ENCODE measurements around the gene STK11IP. TPM values are rescaled to one million over a fixed set of nuclear protein-coding genes. Genes with fewer than 3 reads are reported as not detected.

STK11IP gene
- polyA plus RNA-seq, 4 donors, result 20.4 to 38.9 (median 23.2) TPM

DNA sequence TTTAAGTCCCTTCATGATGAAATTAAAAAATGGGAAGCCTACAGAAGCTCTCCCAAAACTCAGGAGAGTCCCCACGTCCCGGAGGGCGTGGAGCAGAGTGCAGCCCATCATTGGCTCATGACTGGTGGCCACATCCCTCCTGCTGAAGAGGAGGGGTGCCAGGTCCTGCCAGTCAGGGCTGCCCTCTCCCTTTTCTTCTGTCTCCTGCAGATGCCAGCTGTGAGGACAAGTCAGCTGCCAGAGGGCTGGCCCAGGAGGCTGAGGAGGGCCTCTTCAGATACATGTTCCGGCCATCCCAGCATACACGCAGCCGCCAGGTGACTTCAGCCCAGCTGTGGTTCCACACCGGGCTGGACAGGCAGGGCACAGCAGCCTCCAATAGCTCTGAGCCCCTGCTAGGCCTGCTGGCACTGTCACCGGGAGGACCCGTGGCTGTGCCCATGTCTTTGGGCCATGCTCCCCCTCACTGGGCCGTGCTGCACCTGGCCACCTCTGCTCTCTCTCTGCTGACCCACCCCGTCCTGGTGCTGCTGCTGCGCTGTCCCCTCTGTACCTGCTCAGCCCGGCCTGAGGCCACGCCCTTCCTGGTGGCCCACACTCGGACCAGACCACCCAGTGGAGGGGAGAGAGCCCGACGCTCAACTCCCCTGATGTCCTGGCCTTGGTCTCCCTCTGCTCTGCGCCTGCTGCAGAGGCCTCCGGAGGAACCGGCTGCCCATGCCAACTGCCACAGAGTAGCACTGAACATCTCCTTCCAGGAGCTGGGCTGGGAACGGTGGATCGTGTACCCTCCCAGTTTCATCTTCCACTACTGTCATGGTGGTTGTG is 23.0 kb upstream of the STK11IP start:
- 78 to 82% (median 81%) methylated on average over 19 to 22 of the region's 22 CpGs for WGBS, 3 donors
- Histone ChIP-seq H3K4me1 (ENCODE audit: control insufficient read depth in 3 of 3, insufficient read depth in 2 of 3, low read depth in 1 of 3, low read length in 2 of 3) (peaks cover 0 to 27% (median 0%) of the 10 kb centered on the region in 3 donors), H3K27me3 (ENCODE audit: control insufficient read depth in 3 of 3, insufficient read depth in 3 of 3, low read length in 3 of 3) (peaks cover 0 to 8% (median 5%) of the 10 kb centered on the region in 3 donors), H3K36me3 (ENCODE audit: control insufficient read depth in 3 of 3, insufficient read depth in 2 of 3, low read depth in 1 of 3, low read length in 3 of 3) (peaks cover 0 to 4% (median 0%) of the 10 kb centered on the region in 3 donors), H3K4me3 (ENCODE audit: low read depth in 1 of 3, low read length in 3 of 3) (no peak overlapping the region), H3K9me3 (ENCODE audit: control insufficient read depth in 2 of 2, insufficient read depth in 1 of 2, low read depth in 1 of 2, low read length in 1 of 2) (no peaks in the 10 kb centered on the region), H3K27ac (ENCODE audit: low read depth in 1 of 3, low read length in 2 of 3) (no peak overlapping the region)
- FAIRE-seq (no peak), DNase-seq (no peak)

DNA sequence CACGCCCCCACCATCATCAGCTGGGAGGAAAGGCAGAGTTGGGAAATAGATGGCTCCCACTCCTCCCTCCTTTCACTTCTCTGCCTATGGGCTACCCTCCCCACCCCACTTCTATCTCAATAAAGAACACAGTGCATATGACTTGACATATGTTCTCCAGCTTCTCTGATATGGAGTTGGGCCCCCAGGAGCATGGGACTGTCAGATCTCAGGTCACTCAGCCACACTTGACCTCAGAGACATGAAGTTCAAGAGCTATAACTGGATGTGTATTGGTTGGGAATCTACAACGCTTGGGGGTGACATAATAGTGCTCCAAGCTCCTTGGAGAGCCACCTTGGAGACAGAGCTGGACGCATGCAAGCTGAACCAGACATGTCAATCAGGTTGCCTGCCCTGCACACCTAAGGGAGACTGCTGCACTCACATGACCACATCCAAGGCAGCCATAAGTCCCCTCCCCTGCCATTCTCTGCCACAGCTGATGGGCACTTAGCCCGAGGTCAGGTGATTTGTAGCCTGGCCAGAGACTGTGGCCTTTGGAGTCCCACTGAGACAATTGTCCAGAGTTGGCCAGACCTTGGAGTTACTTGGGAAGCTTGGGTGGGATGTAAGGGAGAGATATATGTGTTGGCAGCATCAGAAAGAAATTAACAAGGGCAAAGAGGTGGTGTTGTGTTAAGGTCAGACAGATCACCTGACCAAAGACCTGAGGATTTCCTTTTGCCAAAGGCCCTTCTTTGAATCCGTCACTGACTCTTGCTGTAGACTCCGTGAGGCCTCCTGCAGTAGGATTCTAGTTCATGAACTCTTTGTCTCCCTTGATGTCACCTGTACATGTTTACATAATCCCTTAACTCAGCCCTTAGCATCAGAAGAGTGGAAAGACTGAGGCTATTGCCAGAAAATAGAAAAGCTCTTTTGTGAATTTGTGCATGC is 21.8 kb upstream of the STK11IP start:
- peaks cover 0 to 21% (median 0%) of the 10 kb centered on the region in 3 donors for H3K4me1 ChIP-seq (ENCODE audit: control insufficient read depth in 3 of 3, insufficient read depth in 2 of 3, low read depth in 1 of 3, low read length in 2 of 3)
- peaks cover 0 to 8% (median 2%) of the 10 kb centered on the region in 3 donors for H3K27me3 ChIP-seq (ENCODE audit: control insufficient read depth in 3 of 3, insufficient read depth in 3 of 3, low read length in 3 of 3)
- H3K9me3 ChIP-seq (ENCODE audit: control insufficient read depth in 2 of 2, insufficient read depth in 1 of 2, low read depth in 1 of 2, low read length in 1 of 2), result no peaks in the 10 kb centered on the region
- H3K27ac ChIP-seq (ENCODE audit: low read depth in 1 of 3, low read length in 2 of 3), result no peak overlapping the region
- DNase-seq (no peak), FAIRE-seq (no peak)
- WGBS, 3 donors, result 78 to 83% (median 80%) methylated on average over 6 of the region's 6 CpGs
- H3K4me3 ChIP-seq (ENCODE audit: low read depth in 1 of 3, low read length in 3 of 3), result no peak overlapping the region
- no peaks in the 10 kb centered on the region for H3K36me3 ChIP-seq (ENCODE audit: control insufficient read depth in 3 of 3, insufficient read depth in 2 of 3, low read depth in 1 of 3, low read length in 3 of 3)

DNA sequence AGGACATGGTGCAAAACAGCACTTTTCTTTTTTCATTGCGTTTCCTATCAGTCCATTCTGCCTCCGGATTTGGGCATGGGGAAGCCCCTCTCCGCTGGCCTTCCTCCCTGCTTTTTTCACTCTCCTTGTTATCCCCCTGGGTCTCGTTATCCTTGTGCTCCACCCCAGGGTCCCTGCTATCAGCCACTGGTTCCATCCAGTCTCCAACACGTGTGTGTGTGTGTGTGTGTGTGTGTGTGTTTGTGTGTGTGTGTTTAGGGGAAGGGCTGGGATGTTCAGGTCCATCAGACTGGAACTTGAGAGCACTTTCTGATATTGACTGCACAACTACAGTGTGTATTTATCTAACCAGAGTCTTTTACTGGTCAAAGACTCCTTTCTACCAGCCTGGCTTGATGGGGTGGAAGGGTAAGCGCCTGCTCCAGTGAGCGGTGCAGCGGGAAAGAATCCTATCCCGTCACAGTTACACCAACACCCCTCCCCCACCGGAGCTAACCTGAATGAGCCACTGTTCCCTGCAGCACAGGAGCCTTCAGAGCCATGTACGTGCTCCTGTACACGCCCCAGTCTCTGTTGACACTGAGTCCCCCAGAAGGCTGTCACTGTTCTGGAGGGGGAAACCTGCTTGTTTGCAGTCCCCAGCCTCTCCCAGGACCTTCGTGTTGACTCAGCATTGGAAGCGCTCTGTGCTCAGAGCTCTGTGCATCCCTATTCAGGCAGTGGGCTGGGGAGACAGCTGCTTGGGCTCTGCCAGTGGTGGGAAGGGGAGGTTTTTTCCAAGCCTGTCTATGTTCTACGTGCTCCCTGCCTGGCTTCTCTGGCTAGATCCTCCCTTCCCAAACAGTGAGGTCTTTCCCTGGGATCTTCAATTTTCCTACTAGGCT is 20.9 kb upstream of the STK11IP start:
- DNase-seq, result peak in 1 of 2 donors; percentile 80
- Histone ChIP-seq H3K9me3 (ENCODE audit: control insufficient read depth in 2 of 2, insufficient read depth in 1 of 2, low read depth in 1 of 2, low read length in 1 of 2) (no peaks in the 10 kb centered on the region), H3K27ac (ENCODE audit: low read depth in 1 of 3, low read length in 2 of 3) (no peak overlapping the region), H3K4me3 (ENCODE audit: low read depth in 1 of 3, low read length in 3 of 3) (no peak overlapping the region), H3K4me1 (ENCODE audit: control insufficient read depth in 3 of 3, insufficient read depth in 2 of 3, low read depth in 1 of 3, low read length in 2 of 3) (peaks cover 0 to 18% (median 0%) of the 10 kb centered on the region in 3 donors), H3K36me3 (ENCODE audit: control insufficient read depth in 3 of 3, insufficient read depth in 2 of 3, low read depth in 1 of 3, low read length in 3 of 3) (no peaks in the 10 kb centered on the region), H3K27me3 (ENCODE audit: control insufficient read depth in 3 of 3, insufficient read depth in 3 of 3, low read length in 3 of 3) (peaks cover 0 to 8% (median 2%) of the 10 kb centered on the region in 3 donors)
- 18 to 30% (median 30%) methylated on average over 15 of the region's 15 CpGs for WGBS, 3 donors
- FAIRE-seq, result no peak

DNA sequence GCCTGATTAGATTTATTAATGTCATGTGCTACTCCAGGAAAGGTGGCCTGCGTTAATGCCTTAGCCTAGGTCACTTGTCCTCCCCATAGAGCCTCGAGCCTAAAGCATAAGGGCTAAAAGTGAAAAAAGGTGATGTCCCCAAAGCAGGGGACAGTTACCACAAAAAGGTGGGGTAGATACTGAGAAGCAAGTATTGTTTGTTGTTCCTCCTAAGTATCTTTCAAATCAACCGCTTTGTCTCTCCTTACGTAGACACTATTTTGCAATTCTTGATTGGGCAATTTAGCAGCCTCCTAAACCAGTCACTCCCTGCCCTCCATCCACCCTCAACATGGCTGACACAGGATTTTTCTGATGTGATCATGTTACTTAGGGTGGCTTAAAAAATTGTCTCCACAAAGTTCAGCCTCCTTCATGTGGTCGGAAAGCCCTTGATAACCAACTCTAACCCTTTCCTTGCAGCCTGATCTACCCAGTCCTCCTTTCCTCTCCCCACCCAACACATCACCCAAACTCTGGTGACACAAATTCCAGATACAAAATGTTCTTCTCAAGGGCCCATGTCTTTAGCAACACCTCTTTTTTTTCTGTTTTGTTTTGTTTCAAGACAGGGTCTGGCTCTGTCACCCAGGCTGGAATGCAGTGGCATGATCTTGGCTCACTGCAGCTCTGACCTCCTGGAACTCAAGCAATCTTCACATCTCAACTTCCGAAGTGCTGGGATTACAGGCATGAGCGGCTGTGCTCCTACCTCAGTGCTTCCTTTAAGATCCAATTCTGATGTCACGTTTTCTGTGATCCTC is 18.6 kb upstream of the STK11IP start:
- no peak overlapping the region for H3K27ac ChIP-seq (ENCODE audit: low read depth in 1 of 3, low read length in 2 of 3)
- H3K9me3 ChIP-seq (ENCODE audit: control insufficient read depth in 2 of 2, insufficient read depth in 1 of 2, low read depth in 1 of 2, low read length in 1 of 2), result no peaks in the 10 kb centered on the region
- FAIRE-seq (no peak), DNase-seq (no peak)
- H3K4me3 ChIP-seq (ENCODE audit: low read depth in 1 of 3, low read length in 3 of 3), result no peak overlapping the region
- H3K4me1 ChIP-seq (ENCODE audit: control insufficient read depth in 3 of 3, insufficient read depth in 2 of 3, low read depth in 1 of 3, low read length in 2 of 3), result peaks cover 0 to 11% (median 0%) of the 10 kb centered on the region in 3 donors
- 76 to 80% (median 79%) methylated on average over 8 of the region's 8 CpGs for WGBS, 3 donors
- H3K36me3 ChIP-seq (ENCODE audit: control insufficient read depth in 3 of 3, insufficient read depth in 2 of 3, low read depth in 1 of 3, low read length in 3 of 3), result no peaks in the 10 kb centered on the region
- peaks cover 0 to 8% (median 2%) of the 10 kb centered on the region in 3 donors for H3K27me3 ChIP-seq (ENCODE audit: control insufficient read depth in 3 of 3, insufficient read depth in 3 of 3, low read length in 3 of 3)

DNA sequence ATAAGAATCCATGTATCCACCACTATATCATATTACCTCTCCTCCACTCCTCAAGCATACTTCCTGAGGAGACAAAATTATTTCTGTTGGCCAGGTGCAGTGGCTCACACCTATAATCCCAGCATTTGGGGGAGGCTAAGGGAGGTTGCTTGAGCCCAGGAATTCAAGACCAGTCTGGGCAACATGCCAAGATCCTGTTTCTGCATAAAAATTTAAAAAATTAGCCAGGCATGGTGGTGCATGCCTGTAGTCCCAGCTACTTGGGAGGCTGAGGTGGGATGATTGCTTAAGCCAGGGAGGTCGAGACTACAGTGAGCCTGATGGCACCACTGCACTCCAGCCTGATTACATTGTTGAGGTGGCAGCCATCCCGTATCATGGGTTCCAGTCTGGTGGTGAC is 16.3 kb upstream of the STK11IP start:
- DNase-seq, result no peak
- WGBS, 3 donors, result 66 to 78% (median 77%) methylated on average over 2 of the region's 2 CpGs
- Histone ChIP-seq H3K27me3 (ENCODE audit: control insufficient read depth in 3 of 3, insufficient read depth in 3 of 3, low read length in 3 of 3) (peaks cover 0 to 5% (median 3%) of the 10 kb centered on the region in 3 donors), H3K27ac (ENCODE audit: low read depth in 1 of 3, low read length in 2 of 3) (no peak overlapping the region), H3K9me3 (ENCODE audit: control insufficient read depth in 2 of 2, insufficient read depth in 1 of 2, low read depth in 1 of 2, low read length in 1 of 2) (no peaks in the 10 kb centered on the region), H3K4me1 (ENCODE audit: control insufficient read depth in 3 of 3, insufficient read depth in 2 of 3, low read depth in 1 of 3, low read length in 2 of 3) (peaks cover 0 to 10% (median 0%) of the 10 kb centered on the region in 3 donors), H3K4me3 (ENCODE audit: low read depth in 1 of 3, low read length in 3 of 3) (no peak overlapping the region), H3K36me3 (ENCODE audit: control insufficient read depth in 3 of 3, insufficient read depth in 2 of 3, low read depth in 1 of 3, low read length in 3 of 3) (no peaks in the 10 kb centered on the region)
- FAIRE-seq, result no peak

DNA sequence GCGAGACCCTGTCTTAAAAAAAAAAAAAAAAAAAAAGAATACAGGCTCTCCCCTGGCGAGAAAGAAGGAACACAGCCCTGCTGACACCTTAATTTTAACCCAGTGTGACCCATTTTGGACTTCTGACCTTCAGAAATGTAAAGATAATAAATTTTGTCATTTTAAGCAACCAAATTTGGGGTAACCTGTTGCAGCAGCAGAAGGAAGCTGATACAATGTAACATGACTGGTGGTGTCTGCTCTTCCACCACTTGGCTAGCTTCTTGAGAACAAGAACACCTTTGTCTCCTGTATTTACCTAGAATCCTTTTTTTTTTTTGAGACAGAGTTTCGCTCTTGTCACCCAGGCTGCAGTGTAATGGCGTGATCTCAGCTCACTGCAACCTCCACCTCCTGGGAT is 6.6 kb upstream of the STK11IP start:
- H3K4me1 ChIP-seq (ENCODE audit: control insufficient read depth in 3 of 3, insufficient read depth in 2 of 3, low read depth in 1 of 3, low read length in 2 of 3), result peaks cover 0 to 7% (median 0%) of the 10 kb centered on the region in 3 donors
- no peaks in the 10 kb centered on the region for H3K9me3 ChIP-seq (ENCODE audit: control insufficient read depth in 2 of 2, insufficient read depth in 1 of 2, low read depth in 1 of 2, low read length in 1 of 2)
- no peaks in the 10 kb centered on the region for H3K36me3 ChIP-seq (ENCODE audit: control insufficient read depth in 3 of 3, insufficient read depth in 2 of 3, low read depth in 1 of 3, low read length in 3 of 3)
- FAIRE-seq (no peak), DNase-seq (no peak)
- peaks cover 0 to under 1% (median 0%) of the 10 kb centered on the region in 3 donors for H3K27me3 ChIP-seq (ENCODE audit: control insufficient read depth in 3 of 3, insufficient read depth in 3 of 3, low read length in 3 of 3)
- 46 to 78% (median 59%) methylated on average over 4 of the region's 4 CpGs for WGBS, 3 donors
- no peak overlapping the region for H3K27ac ChIP-seq (ENCODE audit: low read depth in 1 of 3, low read length in 2 of 3)
- H3K4me3 ChIP-seq (ENCODE audit: low read depth in 1 of 3, low read length in 3 of 3), result no peak overlapping the region

DNA sequence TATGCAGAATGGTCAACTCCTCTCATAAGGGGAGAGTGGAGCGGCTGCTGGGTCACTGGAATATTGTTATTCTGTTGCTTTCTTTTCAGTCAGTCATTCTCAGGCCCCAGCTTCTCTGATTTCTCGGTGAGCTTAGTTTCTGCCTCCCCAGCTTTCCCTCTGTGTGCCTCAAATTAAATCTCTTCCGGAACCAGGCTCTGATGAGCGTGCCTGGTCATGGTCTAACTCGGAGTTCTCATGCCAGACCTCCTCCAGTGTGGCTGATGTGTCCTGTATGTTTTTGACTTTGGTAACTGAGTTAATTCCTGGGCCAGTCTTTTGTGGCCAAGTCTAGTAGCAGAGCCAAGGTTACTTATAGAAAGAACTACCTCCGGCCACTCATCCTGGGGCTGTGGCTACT is 4.9 kb upstream of the STK11IP start:
- Histone ChIP-seq H3K4me1 (ENCODE audit: control insufficient read depth in 3 of 3, insufficient read depth in 2 of 3, low read depth in 1 of 3, low read length in 2 of 3) (peaks cover 0 to 13% (median 0%) of the 10 kb centered on the region in 3 donors), H3K27me3 (ENCODE audit: control insufficient read depth in 3 of 3, insufficient read depth in 3 of 3, low read length in 3 of 3) (no peaks in the 10 kb centered on the region), H3K9me3 (ENCODE audit: control insufficient read depth in 2 of 2, insufficient read depth in 1 of 2, low read depth in 1 of 2, low read length in 1 of 2) (no peaks in the 10 kb centered on the region), H3K4me3 (ENCODE audit: low read depth in 1 of 3, low read length in 3 of 3) (no peak overlapping the region), H3K36me3 (ENCODE audit: control insufficient read depth in 3 of 3, insufficient read depth in 2 of 3, low read depth in 1 of 3, low read length in 3 of 3) (no peaks in the 10 kb centered on the region), H3K27ac (ENCODE audit: low read depth in 1 of 3, low read length in 2 of 3) (no peak overlapping the region)
- FAIRE-seq, result no peak
- WGBS, 3 donors, result 83 to 87% (median 87%) methylated on average over 6 of the region's 6 CpGs
- DNase-seq, result no peak
